Measurements from ENCODE around the gene RNFT2.

The RNFT2 gene

DNA sequence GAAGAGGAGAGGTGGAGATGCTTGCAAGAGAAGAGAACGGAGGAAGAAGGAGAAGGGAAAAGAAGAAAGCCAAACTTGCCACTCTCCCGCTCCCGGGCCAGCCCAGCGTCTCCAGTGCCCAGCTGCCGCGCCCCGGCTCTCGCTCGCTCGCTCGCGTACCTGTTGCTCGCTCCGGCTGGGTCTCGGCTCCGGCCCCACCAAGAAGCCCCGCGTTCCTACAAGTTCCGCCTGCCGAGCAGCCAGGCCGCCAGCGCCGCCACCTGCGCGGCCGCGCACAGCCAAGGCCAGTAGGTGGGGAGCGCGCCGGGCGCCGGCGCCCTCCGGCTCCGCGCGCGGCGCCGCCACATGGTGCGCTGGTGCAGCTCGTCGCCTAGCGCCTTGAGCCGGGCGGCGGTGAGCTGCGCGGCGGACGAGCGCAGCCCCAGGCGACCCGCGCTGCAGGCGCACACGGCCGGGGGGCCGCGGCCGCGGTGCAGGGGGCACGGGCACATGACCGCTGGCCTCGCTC, 142.8 kb downstream of the RNFT2 start:
- DNase-seq: peak; percentile 22 to 59

DNA sequence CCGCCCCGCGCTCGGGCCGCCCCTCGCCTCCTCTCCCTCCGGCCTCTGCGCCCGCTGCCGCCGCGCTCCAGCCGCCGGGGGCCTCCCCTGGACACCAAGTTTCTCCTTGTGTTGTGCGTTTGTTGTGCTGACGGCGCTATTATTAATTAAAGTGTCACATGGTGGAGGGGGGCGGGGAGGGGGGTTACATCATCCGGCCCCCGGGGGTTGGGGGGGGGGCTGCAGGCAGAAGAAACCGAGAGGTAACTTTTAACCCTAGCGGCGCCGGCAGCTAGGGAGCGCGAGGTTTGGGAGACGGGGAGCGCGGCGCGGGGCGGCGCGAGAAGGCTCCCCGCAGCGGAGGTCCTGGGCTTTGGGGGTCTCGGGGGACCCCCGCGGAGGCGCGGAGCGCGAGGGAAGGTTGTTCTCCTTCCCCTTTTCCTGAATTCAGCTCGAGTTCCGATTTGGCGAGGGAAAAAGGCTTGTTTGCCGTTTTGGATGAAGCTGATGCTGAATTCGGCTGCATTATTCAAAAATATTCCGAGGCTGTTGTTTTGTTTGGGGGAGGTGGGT, 143.3 kb downstream of the RNFT2 start, which contains the start of gene HRK:
TSS of gene HRK (minus strand) at position 117 of the 552 bp plus-strand sequence. CDS start 134 bp downstream, outside the sequence.
- DNase-seq: peak in 1 of 2 donors; percentile 7

DNA sequence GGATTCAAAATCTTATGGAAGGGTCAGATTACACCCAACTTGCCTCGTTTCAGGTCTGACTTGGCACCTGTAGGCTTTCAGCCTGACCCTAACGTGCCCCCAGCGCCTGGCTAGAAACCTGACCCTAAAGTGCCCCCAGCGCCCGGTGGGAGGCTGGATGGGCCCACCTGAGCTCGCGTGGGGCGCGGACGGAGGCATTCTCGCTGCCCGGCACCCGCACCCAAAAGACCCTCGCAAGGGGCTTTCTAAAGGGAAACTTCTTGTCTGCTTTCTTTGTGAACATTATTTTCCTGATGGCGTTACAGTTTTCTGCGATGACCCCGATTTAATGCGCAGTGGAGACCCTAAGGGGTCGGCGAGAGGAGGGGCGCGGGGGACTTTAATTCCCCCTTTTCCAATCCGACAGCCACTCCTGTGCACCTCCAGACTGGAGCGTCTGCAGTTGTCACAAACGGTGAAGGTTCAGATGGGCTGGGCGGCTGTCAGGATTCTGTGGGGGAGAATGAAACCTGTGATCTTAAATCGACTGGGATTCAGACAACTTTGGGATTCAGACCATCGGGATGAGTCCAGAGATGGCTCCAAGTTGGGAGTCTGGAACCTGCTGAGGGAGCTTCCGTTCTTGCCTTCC, 143.9 kb downstream of the RNFT2 start:
- DNase-seq: no peak

DNA sequence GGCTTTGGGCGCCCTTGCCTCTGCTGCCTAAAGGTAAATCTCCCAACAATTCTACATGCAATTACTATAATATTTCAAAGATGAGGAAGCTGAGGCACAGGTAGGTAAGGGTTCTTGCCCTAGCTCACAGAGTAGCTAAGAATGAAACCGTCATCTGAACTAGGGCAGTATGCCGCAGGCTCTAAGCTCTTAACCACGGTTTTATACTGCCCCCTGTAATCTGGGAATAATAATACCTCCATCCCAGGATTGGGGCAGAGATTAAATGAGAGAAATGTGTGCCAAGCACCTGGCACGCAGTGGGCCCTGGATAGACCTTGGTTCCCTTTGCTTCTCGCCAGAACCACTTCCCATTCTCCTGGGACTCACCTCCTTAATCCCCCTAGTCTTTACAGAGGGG, 144.6 kb downstream of the RNFT2 start:
- no peak for DNase-seq

DNA sequence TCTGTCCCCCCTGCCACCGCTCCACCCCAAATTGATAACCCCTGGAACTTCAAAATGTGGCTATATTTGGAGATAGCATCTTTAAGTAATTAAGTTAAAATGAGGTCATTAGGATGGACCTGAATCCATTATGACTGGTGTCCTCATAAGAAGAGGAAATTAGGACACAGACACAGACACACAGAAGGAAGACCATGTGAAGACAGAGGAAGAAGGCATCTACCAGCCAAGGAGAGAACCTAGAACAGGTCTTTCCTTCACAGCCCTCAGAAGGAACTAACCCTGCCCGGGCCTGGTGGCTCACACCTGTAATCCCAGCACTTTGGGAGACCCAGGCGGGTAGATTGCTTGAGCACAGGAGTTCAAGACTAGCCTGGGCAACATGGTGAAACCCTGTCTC, 146.8 kb downstream of the RNFT2 start:
- DNase-seq: no peak

DNA sequence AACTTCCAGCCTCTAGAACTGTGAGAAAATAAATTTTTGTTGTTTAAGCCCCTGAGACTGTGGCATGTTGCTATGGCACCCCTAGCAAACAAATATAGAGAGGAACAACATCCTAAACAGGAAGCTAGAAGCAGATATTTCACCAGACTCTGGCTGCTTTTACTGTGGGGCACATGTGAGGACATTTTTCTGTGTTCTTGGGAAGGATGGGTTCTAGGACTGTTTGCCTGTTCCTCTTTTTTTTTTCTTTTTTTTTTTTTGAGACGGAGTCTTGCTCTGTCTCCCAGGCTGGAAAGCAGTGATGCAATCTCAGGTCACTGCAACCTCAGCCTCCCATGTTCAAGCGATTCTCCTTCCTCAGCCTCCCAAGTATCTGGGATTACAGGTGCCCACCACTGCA, 147.4 kb downstream of the RNFT2 start:
- no peak for DNase-seq

DNA sequence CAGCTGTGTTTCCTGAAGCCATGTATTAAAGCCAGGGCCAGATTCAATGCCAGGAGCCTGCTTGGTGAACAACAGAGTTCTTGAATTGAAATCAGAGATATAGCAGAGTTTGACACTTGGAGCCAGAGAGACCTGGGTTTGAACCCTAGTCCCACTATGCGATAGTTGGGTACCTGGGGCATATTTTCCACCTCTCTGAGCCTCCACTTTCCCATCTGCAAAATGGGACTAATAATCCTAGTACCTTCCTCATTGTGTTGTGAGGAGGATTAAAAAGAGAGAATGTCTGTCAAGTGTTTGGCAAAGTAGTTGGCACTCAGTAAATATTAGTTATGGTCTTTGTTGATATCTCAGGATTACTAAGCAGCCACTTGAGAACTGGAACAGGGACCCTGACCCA, 149.1 kb downstream of the RNFT2 start:
- DNase-seq: no peak

DNA sequence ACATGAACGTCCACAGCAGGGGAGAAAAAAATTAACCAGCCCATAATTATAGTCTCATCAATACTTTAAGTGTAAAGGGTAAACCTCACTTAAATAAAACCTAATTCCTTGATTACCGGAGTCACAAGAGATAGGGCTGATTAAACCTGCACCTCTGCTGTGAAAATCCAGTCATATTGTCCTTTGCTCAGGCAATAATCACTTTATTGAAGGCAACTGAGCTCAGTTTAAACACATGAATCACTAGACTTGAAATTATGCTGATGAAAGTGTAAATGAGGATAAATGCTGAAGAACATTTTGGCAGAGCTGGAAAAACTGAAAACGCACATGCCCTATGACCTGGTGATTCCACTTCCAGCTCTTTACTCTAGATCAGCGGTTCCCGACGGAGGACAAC, 149.8 kb downstream of the RNFT2 start:
- DNase-seq: no peak

DNA sequence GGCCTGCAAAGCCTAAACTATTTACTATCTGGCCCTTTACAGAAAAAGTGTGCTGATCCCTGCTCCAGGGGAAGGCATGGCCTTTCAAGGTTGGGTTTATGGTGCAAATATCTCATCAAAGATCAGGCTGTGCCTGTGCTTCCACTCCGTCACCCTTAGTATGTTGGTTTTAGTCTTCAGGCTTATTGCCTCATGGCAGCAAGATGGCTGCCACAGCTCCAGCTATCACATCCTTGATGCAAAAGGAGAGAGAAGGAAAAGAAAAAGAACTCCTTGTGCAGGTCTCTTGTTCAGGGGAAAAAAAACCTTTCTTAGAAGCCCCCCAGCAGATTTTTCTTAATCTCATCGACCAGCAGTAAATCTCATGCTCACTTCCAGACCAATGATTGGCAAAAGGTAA, 152.2 kb downstream of the RNFT2 start:
- DNase-seq: no peak

DNA sequence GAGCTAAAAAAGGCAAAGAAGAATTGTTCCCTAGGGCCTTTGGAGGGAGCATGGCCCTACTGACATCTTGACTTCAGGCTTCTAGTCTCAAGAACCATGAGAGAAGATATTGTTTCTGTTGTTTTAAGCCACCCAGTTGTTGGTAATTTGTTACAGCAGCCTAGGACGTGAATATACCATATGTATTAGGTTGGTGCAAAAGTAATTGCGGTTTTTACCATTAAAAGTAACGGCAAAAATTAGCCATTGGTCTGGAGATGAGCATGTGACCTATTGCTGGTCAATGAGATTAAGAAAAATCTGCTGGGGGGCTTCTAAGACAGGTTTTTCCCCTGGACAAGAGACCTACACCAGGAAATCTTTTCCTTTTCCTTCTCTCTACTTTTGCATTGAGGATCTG, 152.9 kb downstream of the RNFT2 start:
- no peak for DNase-seq

DNA sequence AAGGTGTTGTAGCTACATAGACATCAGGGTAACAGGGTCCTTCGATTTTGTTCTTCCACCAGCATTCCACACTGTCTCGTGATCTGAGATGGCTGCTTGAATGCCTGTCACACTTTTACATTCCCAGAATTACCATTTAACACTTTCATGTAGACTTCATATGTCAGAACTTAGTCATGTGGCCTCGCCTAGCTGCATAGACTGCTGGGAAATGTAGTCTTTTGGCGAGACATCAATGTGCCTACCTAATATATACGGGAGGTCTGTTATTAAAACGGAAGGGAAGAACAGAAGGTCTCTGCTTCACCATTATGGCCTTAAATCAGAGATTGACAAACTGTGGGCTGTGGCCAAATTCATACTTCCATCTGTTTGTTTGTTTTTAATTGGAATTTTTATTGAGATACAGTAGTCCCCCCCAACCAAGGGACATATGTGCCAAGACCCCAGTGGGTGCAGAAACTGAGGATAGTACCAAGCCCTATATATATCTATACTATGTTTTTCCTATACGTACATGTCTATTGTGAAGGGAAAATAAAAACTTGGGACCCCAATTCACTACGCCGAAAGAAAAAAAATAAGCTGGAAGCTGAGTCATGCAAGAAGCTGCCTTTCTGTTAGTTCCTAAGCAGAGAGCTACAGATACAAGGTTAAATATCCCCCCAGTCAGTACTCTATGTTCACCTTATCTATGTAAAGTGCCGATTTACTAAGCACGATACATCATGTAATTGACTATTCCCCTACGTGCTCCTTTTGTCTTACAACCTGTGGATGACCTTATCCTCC, 154.4 kb downstream of the RNFT2 start:
- DNase-seq: no peak

DNA sequence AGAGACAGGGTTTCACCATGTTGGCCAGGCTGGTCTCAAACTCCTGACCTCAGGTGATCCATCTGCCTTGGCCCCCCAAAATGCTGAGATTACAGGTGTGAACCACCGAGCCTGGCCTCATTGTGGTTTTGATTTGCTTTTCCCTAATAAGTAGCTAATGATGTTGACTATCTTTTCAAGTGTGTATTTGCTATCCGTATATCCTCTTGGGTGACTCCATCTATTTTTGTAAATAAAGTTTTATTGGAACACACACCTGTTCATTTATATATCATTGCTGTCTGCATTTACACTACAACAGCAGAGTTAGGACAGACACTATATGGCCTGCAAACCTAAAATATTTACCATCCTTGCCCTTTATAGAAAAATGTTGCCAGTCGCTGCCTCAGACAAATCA, 156.8 kb downstream of the RNFT2 start:
- no peak for DNase-seq

DNA sequence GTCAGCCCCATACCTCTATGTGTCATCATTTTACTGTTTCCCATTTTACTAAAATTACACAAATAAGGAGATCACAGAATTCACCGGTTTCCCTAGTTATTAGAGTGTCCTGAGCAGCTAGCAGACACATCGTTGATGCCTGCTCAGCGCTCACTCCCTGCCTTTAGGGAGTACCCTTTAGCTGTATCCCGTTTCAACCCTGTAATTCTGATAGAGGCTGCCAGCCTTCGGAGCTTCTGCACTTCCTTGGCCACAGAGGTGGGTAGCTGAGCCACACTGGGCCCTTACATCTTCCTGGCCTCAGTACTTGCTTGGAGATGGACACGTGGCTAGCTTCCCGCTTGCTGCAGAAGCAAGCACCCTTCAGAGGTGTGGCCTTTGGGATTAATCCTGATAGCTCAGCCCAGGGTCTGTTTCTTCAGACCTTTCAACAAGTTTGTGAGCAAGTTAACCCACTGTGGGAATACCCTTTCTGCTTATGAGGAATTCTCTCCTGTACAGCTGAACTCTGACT, 158.4 kb downstream of the RNFT2 start:
- no peak for DNase-seq

DNA sequence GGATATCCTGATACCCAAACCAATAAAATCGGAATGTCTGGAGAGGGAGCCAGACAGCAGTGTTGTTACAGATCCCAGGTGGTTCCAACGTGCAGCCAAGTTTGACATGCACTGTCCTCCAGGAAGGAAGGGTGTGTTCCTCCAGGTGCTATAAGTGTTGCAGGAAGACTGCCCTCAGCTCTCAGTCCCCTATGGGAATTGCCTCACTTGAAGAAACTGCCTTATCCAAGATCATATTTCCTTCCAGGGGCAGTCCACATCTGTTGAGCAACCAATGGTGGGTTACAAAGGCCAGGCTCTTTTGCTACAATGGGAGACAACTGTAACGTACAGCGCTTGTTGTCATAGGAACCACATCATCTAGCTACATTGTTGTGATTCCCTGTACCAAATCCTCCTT, 159.4 kb downstream of the RNFT2 start:
- no peak for DNase-seq

DNA sequence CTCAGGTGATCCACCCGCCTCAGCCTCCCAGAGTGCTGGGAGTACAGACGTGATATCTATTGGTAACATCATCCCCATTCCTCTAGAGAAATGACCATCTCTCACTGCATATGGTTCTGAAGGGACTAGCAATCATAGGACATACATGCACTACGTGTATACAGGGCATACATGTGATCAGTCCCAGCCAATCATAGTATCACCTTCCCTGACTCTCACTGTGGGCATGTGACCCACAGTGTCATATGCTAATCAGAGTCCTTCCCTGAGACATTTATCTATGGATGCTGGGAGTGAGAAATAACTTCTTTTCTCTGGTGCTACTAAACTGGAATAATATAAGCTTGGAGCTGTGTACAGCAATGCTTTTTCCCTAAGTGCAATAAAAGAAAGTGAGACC, 160.6 kb downstream of the RNFT2 start:
- no peak for DNase-seq

DNA sequence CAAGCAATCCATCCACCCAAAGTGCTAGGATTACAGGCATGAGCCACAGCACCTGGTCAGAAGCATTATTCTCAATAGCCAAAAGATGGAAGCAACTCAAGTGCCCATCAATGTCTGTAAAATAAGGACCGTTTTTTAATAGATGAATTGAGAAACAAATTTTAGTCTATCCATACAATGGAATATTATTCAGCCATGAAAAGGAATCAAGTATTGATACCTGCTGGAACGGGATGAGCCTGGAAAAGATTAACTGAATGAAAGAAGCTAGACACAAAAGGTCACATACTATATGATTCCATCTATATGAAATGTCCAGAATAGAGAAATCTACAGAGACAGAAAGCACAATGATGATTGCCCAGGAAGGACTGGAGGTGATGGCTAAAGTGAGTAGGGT, 163.5 kb downstream of the RNFT2 start:
- DNase-seq: no peak

Measured in stimulated activated CD4-positive, alpha-beta T cell treated with anti-CD3 and anti-CD28 coated beads, Interleukin-2, amount 100 ng/mL, for 24 hours (primary cell).